HG03280 (cell line): ENCODE data around the gene ESPNL.

Source experiments
- ATAC-seq: cut with Tn5 transposase; IDR thresholded peaks from one replicate; pipeline ENCODE4 v1.9.1; 2021; ENCODE audit warnings: mild to moderate bottlenecking, moderate library complexity; ENCODE audit not compliant: unreplicated experiment

ESPNL gene

DNA sequence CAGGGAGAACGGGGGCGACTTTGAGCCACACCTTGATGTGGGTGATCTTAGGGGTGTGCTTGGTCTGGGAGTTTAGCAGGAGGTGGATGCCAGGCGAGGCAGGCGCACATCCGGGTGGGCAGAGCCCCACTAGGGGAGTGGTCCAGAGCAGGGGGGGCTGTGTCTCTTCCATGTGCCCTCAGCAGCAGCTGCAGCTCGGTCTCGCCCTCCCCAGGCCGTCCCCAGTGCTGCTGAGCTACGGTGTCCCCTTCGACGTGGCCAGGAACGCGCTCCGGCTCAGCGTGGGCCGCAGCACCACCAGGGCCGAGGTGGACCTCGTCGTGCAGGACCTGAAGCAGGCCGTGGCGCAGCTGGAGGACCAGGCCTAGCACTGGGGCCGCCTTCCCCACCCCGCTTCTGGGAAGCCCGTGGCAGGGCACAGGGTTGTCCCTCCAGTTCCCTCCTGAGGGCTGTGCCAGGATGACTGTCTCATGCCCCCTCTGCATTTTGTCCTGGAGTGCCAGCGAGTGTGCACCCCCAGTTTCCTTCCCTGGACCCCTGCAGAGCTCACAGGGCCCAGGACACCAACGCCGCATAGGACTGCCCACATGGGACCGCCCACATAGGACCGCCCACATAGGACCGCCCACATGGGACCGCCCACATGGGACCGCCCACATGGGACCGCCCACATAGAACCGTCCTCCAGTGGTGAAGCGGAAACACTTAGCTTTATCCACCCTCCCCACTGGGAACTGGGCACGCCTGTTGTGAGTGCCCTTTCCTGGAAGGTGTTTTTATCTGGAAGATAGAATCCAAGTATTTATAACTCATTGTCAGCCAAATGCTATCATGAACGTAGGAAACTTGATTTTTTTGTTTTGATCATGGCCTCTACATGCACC, 1.9 kb upstream of the ESPNL start:
- ATAC-seq, result no peak

GRCh38 chr2:238098901-238099713, 1.0 kb upstream of the ESPNL start:
- ATAC-seq, result no peak

DNA sequence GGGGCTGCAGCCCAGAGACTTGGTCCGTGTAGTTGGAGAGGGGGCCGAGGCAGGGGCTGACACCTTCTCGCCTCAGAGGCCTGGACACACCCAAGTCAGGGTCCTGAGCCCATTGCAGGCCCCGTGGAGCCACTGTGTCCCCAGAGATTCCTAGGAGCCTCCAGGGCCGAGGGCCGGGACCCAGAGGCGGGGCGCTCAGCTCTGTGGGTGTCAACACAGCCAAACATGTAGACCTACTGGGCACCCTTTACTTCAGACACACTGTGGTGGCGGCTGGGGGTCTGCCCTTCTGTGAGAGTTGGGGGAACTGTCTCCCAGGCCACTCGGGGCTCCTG, 459 bp upstream of the ESPNL start:
- ATAC-seq, result no peak

- ATAC-seq, result no peak
Measured at GRCh38 chr2:238100821-238101771, 956 bp downstream of the ESPNL start.

- ATAC-seq, result no peak
Measured at GRCh38 chr2:238101891-238102841, 2.0 kb downstream of the ESPNL start.

DNA sequence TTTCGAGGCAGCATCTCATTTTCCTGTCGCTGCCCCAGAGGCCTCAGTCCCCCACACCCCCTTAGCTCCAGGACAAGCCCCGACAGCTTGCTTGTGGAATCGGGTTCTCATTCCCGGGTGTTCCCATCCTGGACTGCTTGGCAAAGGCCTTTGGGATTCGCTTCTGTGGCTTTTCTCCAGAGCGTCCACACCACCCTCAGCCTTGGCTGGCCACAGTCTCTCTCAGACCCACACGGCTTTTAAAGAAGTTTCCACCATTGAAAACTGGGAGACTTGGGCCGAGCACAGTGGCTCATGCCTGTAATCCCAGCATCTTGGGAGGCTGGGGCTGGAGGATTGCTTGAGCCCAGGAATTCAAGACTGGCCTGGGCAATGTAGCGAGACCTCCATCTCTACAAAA, 2.7 kb downstream of the ESPNL start:
- ATAC-seq, result no peak

- ATAC-seq, result no peak
Measured at GRCh38 chr2:238103465-238104225, 3.5 kb downstream of the ESPNL start.

DNA sequence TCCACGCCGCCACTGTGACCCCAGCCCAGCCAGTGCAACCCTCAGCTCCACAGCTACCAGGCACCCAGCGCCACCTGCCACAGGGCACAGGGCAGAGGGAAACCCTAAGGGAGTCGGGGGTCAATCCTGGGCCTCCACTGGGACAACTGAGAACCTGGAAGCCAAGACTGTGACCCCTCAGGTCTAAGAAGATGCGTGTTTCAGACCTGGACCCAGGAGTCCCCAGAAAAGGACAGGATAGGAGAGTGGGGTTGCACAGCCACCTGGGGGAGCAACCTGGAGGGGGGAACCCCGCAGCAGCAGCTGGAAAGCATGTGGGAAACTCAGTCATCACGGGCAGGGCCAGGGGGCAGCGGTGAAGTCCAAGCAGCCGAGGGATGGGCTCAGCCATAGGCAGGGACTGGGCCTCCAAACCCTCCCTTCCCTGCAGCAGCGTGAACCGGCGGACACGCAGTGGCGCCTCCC, 4.1 kb downstream of the ESPNL start:
- ATAC-seq, result no peak

- no peak for ATAC-seq
Measured at GRCh38 chr2:238104691-238105371, 4.7 kb downstream of the ESPNL start.

DNA sequence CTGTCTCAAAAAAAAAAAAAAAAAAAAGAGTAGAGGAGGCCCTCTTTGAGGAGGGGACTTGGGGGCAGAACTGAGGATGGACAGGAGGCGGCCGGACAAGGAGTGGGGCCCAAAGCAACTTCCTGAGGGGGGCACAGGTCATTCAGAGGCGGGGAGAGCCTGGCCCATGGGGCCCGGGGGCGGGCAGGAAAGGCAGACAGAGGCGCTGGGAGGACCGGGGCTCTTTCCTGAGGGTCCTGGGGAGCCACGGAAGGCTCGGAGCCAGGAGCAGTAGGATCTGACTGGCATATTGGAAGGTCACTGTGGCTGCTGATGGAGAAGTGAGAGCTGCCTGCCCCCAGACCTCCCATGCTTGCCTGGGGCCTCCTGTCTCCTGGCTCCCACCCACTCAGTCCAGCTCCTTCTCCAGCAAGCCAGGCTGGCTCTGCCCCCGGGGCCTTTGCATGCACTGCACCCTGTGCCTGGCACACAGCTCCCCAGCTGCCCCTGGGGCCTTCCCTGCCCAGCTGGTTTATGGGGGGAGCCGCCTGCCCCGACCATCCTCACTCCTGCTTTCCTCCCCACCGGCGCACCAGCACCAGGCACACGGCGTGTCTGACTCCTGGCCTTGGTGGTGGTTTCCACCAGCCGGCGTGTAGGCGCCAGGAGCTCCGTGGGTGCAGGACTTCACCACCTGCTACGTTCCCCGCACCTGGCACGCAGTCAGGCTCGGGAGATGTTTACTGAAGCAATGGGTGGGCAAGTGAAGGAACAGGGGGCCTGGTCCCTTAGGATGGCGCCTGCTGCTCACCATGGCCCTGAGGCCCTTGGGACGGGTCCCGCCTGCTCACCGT, 5.6 kb downstream of the ESPNL start:
- ATAC-seq, result no peak

DNA sequence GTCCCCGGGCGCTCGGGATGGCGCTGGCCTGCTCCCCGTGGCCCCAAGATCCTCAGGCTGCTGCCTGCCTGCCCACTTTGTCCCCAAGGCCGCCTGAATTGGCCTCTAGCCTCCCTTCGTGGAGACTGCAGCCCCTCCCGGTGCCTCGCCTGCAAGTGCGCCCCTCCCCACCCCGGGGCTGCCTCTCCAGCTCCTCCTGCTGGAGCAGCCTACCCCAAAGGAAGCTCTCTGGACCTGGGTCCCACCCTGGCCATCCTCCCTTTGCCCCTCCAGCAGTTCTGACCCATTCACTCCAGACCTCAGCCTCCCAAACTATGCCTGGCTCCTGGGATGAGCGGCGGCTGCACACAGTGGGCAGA, 6.2 kb downstream of the ESPNL start:
- no peak for ATAC-seq

GRCh38 chr2:238106698-238107524, 6.8 kb downstream of the ESPNL start:
- no peak for ATAC-seq

DNA sequence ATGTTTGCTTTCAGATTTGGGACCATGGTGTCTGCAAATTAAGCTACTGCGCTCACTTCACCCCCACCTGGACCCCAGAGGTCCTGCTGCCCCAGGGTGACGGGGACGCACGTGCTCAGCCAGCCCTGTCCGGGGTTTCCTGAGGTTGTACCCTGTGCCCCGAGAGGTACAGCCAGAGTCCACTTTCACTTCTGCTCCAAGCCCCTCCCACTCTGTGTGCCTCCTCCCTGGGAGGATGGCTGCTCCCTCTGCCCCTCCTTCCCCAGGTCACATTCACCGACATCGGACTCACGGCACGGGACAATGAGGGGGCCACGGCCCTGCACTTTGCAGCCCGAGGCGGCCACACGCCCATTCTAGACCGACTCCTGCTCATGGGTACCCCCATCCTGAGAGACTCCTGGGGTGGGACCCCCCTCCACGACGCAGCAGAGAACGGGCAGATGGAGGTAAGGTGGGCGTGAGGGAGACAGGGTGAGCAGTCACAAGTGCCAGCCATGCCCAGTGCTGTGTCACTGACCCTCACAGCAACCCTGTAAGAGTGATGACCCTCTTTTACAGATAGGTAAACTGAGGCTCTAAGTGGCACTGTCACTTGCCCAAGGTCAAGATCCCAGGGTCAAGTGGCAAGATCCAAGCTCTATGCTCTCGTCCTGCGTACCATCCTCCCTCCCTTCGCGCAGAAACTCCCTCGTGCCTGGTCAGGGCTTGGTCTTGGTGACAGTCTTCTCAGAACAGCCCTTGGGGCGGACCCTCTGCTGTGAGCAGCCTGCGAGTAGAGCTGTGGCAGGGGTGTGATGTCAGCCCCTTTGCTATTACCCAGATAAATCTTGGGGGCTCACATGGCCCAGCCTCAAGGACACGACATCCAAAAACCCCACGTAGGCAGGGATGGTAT, 7.6 kb downstream of the ESPNL start:
- ATAC-seq, result no peak

DNA sequence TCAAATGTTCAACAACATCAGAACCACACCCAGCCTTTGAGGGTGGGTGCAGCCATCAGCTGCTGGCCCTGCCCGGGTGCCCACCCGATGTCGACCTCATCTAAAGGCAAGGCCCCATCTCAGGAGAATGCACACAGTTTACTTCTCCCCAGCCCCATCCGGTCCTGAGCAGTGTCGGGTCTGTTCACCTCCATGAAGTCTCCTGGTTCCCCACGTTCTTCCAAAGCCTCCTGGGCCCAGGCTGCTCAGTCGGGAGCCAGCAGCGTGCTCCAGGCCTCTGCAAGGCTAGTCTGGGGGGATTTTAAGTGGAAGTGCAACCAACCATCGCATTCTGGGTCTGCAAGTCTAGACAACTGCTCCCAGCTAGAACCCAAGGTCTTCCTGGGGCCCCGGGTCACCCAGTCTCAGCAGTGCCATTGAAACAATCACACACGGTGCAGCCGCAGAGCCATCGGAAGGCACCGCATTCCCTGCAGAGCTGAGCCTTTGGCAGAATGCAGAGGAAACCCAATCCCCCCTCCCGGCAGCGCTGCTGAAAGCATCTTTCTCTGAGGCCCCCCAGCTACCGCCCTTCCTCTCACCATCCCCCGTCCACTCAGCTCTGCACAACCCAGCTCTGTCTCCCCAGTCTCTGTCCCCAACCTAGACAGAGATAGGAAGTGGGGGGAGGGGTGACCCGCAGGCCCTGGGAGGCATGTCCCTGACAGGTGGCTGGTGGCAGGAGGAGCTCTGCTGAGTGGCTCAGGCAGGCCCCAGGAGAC, 8.5 kb downstream of the ESPNL start:
- ATAC-seq, result no peak

- ATAC-seq, result no peak
Measured at GRCh38 chr2:238113611-238114010, 13.5 kb downstream of the ESPNL start.
